K562 (cell line): ENCODE results near the gene DLGAP1. TPM values are rescaled to one million over a fixed set of nuclear protein-coding genes. Genes with fewer than 3 reads are reported as not detected.
A peak's percentile ranks its signal among the peaks of the same experiment; 100 is the strongest.

Experiments used
- ARID1B ChIP-seq: fragments of 450-650 bp; IDR thresholded peaks from 2 replicates; pipeline ENCODE4 v1.6.1; 2016; ENCODE audit warnings: antibody characterized with exemption, mild to moderate bottlenecking, inconsistent platforms
- ATF1 ChIP-seq, 2 experiments: fragments of 450-650 bp in 1 of 2; IDR thresholded peaks; 2 replicates each; pipeline ENCODE4 v1.6.1; 2016; ENCODE audit warnings: missing compliant biosample characterization in 1 of 2, missing genetic modification characterization in 1 of 2
- ATF7 ChIP-seq: fragments of 450-650 bp; IDR thresholded peaks from 2 replicates; pipeline ENCODE4 v1.7.1; 2014; ENCODE audit warnings: mild to moderate bottlenecking, moderate library complexity
- BRF1 ChIP-seq: IDR thresholded peaks from 3 replicates; pipeline ENCODE4 v1.6.1; 2011; ENCODE audit warnings: borderline replicate concordance, mild to moderate bottlenecking; ENCODE audit not compliant: insufficient read length; ENCODE audit errors: extremely low read depth
- CREM ChIP-seq: IDR thresholded peaks from 2 replicates; pipeline ENCODE4 v1.6.1; 2014; ENCODE audit warnings: antibody characterized with exemption, low read depth
- CXXC5 ChIP-seq: fragments of 250-450 bp; sonication (Bioruptor Pico); IDR thresholded peaks from 2 replicates; pipeline ENCODE4 v1.8.0; 2022; ENCODE audit warnings: inconsistent platforms, mild to moderate bottlenecking, moderate library complexity
- FOS ChIP-seq: IDR thresholded peaks from 3 replicates; pipeline ENCODE4 v1.6.1; 2011; ENCODE audit not compliant: insufficient read length; ENCODE audit errors: extremely low read depth
- FOSL1 ChIP-seq: fragments of 200-800 bp; sonication (Bioruptor generic); conservative IDR thresholded peaks from 2 replicates; pipeline ENCODE4 v1.6.1; 2016; ENCODE audit warnings: missing genetic modification characterization, missing compliant biosample characterization
- FOXJ2 ChIP-seq: fragments of 200-800 bp; sonication (Bioruptor generic); IDR thresholded peaks from 2 replicates; pipeline ENCODE4 v1.6.1; 2016; ENCODE audit warnings: missing genetic modification characterization, missing compliant biosample characterization
- JUND ChIP-seq, 2 experiments: IDR thresholded peaks; 2 replicates in 1 of 2; 3 replicates in 1 of 2; pipeline ENCODE4 v1.6.1; 2011; ENCODE audit warnings: borderline replicate concordance in 2 of 2, low read depth in 2 of 2, low read length in 2 of 2, improper control_type of control experiment in 1 of 2, missing biosample characterization in 1 of 2, missing genetic modification characterization in 1 of 2, missing genetic modification reagents in 1 of 2
- KLF1 ChIP-seq: fragments of 450-650 bp; IDR thresholded peaks from 2 replicates; pipeline ENCODE4 v1.6.1; 2016; ENCODE audit warnings: missing genetic modification characterization, missing compliant biosample characterization
- LEF1 ChIP-seq: fragments of 450-650 bp; IDR thresholded peaks from 2 replicates; pipeline ENCODE4 v1.6.1; 2016; ENCODE audit warnings: mild to moderate bottlenecking
- STAG1 ChIP-seq: sonication (generic); formaldehyde crosslinking; IDR thresholded peaks from 2 replicates; pipeline ENCODE4 v1.5.0; 2020; ENCODE audit warnings: missing genetic modification reagents, borderline replicate concordance
- TRIM24 ChIP-seq, 2 experiments: fragments of 450-650 bp; IDR thresholded peaks; 2 replicates each; pipeline ENCODE4 v1.6.1; 2016
- ZKSCAN1 ChIP-seq: fragments of 150-350 bp; IDR thresholded peaks from 2 replicates; pipeline ENCODE4 v1.6.1; 2016; ENCODE audit warnings: low read depth, low read length
- ZNF121 ChIP-seq: sonication (generic); formaldehyde crosslinking; conservative IDR thresholded peaks from 2 replicates; pipeline ENCODE4 v1.8.0; 2022; ENCODE audit warnings: missing genetic modification reagents
- ZNF408 ChIP-seq: fragments of 250-450 bp; sonication (Bioruptor Pico); IDR thresholded peaks from 2 replicates; pipeline ENCODE4 v1.4.0; 2020; ENCODE audit warnings: low read depth, mild to moderate bottlenecking, moderate library complexity
- polyA plus RNA-seq, 8 experiments: library from polyadenylated mRNA; depleted of rRNA in 4 of 8; stranded (reverse) in 5 of 8; unstranded in 3 of 8; fragments of >200 nt; fragmentation: Nextera tagmentation in 2 of 8; fragmentation: Illumina TruSeq in 1 of 8; extraction: Ambion mirVana in 2 of 8; extraction: Trizol in 1 of 8; gene quantifications; 2 replicates each; pipeline versions ENCODE4 v1.2.1 to v1.2.3, GENCODE V29; 2011 to 2014; ENCODE audit warnings: inconsistent platforms in 1 of 8, missing spikeins in 1 of 8
- total RNA-seq, 7 experiments: library from RNA; depleted of rRNA in 6 of 7; stranded (reverse); fragments of >200 nt in 6 of 7; fragmentation: Illumina TruSeq in 2 of 7; extraction: Trizol in 2 of 7; gene quantifications; 2 replicates each; pipeline versions ENCODE4 v1.2.1 to v1.2.3, GENCODE V29; 2011 to 2021; ENCODE audit warnings: low replicate concordance in 1 of 7
- TF ChIP-seq, protein P1 (sequence below): sonication (generic); formaldehyde crosslinking; IDR thresholded peaks from 2 replicates; pipeline ENCODE4 v1.8.1; 2023; ENCODE audit warnings: mild to moderate bottlenecking, missing genetic modification reagents, moderate library complexity
- TF ChIP-seq, protein P2 (sequence below), 2 experiments: fragments of 450-650 bp; IDR thresholded peaks; 2 replicates each; pipeline ENCODE4 v1.6.1; 2018; ENCODE audit warnings: mild to moderate bottlenecking in 2 of 2, low read depth in 1 of 2; ENCODE audit not compliant: partially characterized antibody in 2 of 2
- TF ChIP-seq, protein P3 (sequence below), 2 experiments: fragments of 450-650 bp in 1 of 2; sonication (generic) in 1 of 2; formaldehyde crosslinking in 1 of 2; IDR thresholded peaks in 1 of 2; conservative IDR thresholded peaks in 1 of 2; 2 replicates each; pipeline versions ENCODE4 v1.6.1 to v1.8.1; 2016 to 2023; ENCODE audit warnings: mild to moderate bottlenecking in 2 of 2, moderate library complexity in 2 of 2, inconsistent platforms in 1 of 2, missing genetic modification reagents in 1 of 2

DLGAP1 gene
- total and polyA plus RNA-seq, 9 of the 15 experiments (the other 6 are each of a cell fraction or from before 2014, with no cell fraction given), result 0.04 to 0.22 (median 0.08) TPM

DNA sequence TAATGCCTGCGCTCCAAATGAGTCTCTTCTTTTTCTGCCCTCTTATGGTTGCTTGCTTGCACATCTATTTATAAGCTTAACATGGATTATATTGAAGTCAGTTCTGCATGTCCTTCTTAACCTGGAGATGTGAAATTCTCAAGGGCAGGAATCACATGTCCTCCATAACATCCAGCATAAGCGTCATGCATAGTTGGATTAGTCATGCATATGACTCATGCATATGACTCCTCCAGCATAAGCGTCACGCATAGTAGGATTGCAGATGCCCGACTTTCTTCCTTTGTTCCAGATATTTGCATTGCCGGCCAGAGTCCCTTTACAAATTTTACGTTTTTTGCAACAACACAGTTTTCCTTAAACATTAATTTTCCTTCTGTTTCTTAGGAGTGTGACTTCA lies 696.6 kb downstream of the DLGAP1 start (continued):
- TF ChIP-seq FOSL1 (tag), result peak; percentile 96
- peak; percentile 97 for TF ChIP-seq ZKSCAN1
- TF ChIP-seq KLF1 (tag), result no peak
- TF ChIP-seq, protein P1, sequence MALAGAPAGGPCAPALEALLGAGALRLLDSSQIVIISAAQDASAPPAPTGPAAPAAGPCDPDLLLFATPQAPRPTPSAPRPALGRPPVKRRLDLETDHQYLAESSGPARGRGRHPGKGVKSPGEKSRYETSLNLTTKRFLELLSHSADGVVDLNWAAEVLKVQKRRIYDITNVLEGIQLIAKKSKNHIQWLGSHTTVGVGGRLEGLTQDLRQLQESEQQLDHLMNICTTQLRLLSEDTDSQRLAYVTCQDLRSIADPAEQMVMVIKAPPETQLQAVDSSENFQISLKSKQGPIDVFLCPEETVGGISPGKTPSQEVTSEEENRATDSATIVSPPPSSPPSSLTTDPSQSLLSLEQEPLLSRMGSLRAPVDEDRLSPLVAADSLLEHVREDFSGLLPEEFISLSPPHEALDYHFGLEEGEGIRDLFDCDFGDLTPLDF (CRISPR knock-in tag), result no peak
- TF ChIP-seq CREM, result peak; percentile 68
- TF ChIP-seq ATF7, result peak; percentile 32; the same call in 1 of the 2 replicates
- TF ChIP-seq, protein P2, sequence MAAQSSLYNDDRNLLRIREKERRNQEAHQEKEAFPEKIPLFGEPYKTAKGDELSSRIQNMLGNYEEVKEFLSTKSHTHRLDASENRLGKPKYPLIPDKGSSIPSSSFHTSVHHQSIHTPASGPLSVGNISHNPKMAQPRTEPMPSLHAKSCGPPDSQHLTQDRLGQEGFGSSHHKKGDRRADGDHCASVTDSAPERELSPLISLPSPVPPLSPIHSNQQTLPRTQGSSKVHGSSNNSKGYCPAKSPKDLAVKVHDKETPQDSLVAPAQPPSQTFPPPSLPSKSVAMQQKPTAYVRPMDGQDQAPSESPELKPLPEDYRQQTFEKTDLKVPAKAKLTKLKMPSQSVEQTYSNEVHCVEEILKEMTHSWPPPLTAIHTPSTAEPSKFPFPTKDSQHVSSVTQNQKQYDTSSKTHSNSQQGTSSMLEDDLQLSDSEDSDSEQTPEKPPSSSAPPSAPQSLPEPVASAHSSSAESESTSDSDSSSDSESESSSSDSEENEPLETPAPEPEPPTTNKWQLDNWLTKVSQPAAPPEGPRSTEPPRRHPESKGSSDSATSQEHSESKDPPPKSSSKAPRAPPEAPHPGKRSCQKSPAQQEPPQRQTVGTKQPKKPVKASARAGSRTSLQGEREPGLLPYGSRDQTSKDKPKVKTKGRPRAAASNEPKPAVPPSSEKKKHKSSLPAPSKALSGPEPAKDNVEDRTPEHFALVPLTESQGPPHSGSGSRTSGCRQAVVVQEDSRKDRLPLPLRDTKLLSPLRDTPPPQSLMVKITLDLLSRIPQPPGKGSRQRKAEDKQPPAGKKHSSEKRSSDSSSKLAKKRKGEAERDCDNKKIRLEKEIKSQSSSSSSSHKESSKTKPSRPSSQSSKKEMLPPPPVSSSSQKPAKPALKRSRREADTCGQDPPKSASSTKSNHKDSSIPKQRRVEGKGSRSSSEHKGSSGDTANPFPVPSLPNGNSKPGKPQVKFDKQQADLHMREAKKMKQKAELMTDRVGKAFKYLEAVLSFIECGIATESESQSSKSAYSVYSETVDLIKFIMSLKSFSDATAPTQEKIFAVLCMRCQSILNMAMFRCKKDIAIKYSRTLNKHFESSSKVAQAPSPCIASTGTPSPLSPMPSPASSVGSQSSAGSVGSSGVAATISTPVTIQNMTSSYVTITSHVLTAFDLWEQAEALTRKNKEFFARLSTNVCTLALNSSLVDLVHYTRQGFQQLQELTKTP (IDR thresholded peaks at IDR 0.05; ENCODE audit: low read depth in 1 of 2, partially characterized antibody in 2 of 2), result peak in 1 of 2 experiments; percentile 73
- TF ChIP-seq ATF1 (CRISPR knock-in tag; IDR thresholded peaks at IDR 0.05), result no peak
- TF ChIP-seq ATF1 (tag; IDR thresholded peaks at IDR 0.05), result peak; percentile 36; the same call in 1 of the 2 replicates
- no peak for TF ChIP-seq ZNF408 (CRISPR knock-in tag)
- TF ChIP-seq TRIM24 (IDR thresholded peaks at IDR 0.05), result peak; percentile 80 to 88; a peak in 2 of 4 replicates
- no peak for TF ChIP-seq BRF1
- TF ChIP-seq LEF1, result no peak
- TF ChIP-seq ARID1B, result peak; percentile 35; the same call in 1 of the 2 replicates
- no peak for TF ChIP-seq CXXC5 (CRISPR knock-in tag)
- peak; percentile 64 for TF ChIP-seq FOS
- no peak for TF ChIP-seq STAG1
- no peak for TF ChIP-seq FOXJ2 (tag)
- TF ChIP-seq, protein P3, sequence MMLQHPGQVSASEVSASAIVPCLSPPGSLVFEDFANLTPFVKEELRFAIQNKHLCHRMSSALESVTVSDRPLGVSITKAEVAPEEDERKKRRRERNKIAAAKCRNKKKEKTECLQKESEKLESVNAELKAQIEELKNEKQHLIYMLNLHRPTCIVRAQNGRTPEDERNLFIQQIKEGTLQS (IDR thresholded peaks at IDR 0.05), result peak; percentile 96
- TF ChIP-seq, protein P3 (CRISPR knock-in tag; conservative IDR thresholded peaks at IDR 0.05), result no peak
- no peak for TF ChIP-seq ZNF121
- TF ChIP-seq JUND (IDR thresholded peaks at IDR 0.05; ENCODE audit: borderline replicate concordance, low read depth, low read length), result peak; percentile 90
- TF ChIP-seq JUND (tag; IDR thresholded peaks at IDR 0.05; ENCODE audit: borderline replicate concordance, low read depth, low read length), result peak; percentile 88; the same call in 2 of the 3 replicates
